Left lobe of liver (tissue), 2 donors: Measurements from ENCODE around the gene KCNAB2. TPM values are rescaled to one million over a fixed set of nuclear protein-coding genes. Genes with fewer than 3 reads are reported as not detected.
"Not testable (repeated sequence)": the region's sequence is repeated elsewhere in the genome, so short reads cannot be mapped to it uniquely, and the experiment has no call there.

Experiments used
- ATAC-seq: fragments of 200-7000 bp; cut with Tn5 transposase; one replicate; pipeline ENCODE4 v1.9.1; 2020; ENCODE audit warnings: mild to moderate bottlenecking, moderate library complexity
- DNase-seq: peaks from one replicate; pipeline ENCODE4 v3.0.0-alpha.2; 2020; ENCODE audit warnings: low spot score
- total RNA-seq: library from RNA; stranded (reverse); gene quantifications from one replicate; pipeline ENCODE4 v1.2.1, GENCODE V29; 2021
- donor health status: DM: no; HTN: no; CAD: no; lungs with moderate emphysema.
- donor health status: DM: no; HTN: yes; CAD: no.

The KCNAB2 gene
- total RNA-seq, 1 donor from 2014 or later = 6.9 TPM

DNA sequence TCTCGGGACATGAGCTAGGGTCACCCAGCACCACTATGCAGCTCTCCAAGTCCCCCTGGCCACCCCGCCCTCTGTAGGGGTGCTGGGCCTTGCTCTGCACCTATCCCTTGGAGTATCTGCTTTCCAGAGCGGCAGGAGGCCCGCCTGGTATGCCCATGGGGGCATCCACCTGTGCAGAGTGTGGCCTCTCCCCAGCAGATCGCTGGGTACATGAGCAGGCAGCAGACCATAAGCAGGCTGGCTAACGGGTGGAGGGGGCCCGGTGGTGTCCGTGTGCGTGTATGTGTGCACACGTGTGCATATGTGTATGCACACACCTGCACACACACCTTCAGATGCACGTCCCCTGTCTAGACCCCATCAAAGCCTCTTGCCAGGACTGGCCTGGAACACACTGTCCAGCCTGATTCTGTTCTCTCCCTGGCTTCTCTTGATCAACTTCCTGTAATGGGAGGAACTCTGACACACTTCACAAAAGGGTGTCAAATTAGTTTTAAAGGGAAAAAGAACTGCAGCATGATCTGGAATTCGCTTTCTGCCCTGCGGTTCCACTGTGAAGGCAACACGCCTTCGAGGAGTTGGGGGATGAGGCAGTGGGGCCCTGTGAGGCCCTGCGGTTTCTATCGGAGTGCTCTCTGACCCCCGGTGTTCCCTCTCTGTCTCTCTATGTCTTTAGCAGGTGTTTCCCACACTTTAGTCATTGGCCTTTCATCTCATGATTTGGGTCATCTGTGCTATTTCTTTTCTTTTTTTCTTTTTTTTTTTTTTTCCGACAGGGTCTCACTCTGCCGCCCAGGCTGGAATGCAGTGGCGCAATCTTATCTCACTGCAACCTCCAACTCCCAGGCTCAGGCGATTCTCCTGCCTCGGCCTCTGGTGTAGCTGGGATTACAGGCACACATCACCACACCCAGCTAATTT is 36.3 kb upstream of the KCNAB2 start:
- DNase-seq (no peak), ATAC-seq (peak; percentile 19)

DNA sequence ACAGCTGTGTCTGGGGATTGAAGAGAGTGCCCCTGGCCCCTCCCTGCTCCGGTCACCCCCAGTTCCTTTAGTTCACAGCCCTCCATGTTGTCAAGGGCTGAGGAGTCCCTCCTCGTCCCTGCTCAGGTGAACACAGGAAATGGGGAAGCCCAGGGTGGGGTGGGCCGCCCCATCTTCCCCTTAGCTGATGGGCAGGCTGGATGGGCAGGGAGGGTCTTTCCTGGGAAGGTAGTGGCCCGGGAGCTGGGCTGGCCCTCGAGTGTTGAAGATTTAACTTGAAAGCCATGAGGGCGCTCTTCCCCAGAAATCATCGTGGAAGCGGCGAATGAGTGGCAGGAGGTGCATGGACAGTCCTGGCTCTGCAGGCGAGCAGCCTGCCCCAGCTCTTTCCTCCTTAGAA is 35.1 kb upstream of the KCNAB2 start:
- ATAC-seq = no peak
- DNase-seq = no peak

DNA sequence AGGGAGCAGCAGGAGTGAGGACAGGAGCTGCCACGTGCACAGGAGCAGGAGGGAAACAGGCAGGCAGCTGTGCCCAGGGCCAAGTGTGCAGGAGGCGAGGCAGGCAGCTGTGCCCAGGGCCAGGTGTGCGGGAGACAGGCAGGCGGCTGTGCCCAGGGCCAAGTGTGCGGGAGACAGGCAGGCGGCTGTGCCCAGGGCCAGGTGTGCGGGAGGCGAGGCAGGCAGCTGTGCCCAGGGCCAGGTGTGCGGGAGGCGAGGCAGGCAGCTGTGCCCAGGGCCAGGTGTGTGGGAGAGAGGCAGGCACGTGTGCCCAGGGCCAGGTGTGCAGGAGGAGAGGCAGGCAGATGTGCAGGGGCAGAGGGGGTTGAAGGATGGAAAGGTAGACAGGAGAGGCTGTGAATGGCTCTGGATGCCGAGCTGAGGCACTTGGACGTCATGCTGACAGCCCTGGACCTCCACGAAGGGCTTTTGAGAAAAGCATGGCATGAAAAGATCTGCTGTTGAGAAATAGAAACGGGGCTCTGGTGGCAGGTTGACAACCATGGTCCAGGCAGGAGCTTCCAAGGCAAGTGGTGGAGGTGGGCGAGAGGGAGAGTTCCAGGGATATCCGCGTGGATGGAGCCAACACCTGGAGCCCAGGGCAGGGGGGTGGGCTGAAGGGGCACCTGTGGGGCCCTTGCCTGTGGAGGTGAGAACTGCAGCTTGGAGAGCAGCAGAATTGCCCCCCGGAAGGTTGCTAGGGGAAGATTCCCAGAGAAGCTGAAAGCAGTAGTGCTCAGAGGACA is 34.3 kb upstream of the KCNAB2 start:
- no peak for DNase-seq
- no peak for ATAC-seq

DNA sequence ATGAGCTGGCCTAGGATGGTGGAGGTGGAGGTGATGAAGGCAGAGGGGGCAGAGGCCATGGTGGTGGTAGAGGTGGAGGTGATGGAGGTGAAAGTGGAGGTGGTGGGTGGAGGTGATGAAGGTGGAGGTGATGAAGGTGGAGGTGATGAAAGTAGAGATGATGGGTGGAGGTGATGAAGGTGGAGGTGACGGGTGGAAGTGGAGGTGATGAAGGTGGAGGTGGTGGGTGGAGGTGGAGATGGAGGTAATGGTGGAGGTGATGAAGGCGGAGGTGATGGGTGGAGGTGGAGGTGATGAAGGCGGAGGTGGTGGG is 33.8 kb upstream of the KCNAB2 start:
- ATAC-seq (no peak), DNase-seq (no peak)

DNA sequence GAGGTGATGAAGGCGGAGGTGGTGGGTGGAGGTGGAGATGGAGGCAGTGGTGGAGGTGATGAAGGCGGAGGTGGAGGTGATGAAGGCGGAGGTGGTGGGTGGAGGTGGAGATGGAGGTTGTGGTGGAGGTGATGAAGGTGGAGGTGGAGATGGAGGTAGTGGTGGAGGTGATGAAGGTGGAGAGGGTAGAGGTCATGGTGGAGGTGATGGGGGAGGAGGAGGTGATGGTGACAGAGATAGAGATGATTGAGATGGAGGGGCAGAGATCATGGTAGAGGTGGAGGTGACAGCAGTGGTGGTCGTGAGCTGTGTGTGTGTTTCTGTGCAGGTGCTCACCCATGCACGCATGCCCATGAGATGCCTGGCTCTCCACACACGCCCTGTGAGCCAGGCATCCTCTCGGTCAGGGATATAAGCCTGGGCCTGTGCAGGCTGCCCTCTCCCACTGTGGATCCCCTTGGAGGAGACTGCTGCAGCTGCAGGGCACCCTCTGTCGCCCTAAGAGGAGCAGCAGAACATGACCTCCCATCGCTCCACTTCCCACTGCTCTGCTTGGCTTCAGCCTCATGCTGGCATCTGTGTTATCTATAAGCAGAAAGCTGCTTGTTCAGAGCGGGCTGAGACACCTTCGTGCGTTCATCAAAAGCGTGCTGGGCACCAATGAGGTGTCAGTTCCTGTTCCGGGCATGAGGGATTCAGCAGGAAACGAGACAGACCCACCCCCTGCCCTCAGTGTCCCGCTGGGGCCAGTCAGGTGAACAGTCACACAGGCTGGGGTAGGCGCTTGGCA is 33.0 kb upstream of the KCNAB2 start:
- DNase-seq (no peak), ATAC-seq (no peak)

DNA sequence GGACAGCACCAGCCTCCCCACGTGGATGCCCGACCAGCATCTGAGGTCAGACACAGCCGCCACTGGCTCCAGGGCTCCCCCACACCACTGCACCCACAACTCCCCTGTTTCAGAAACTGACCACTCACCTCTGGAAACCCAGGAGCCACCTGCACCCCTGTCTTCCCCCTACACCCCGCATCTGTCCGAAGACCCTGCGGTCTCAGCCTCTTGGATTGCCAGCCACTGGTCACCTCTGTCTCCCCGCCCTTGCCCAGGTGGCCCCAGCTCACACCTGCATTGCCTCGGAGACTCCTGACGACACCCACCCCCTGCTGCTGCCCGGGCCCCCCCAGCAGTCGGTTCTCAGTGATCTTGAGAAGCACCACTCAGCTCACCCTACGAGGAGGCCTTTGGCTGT is 32.2 kb upstream of the KCNAB2 start:
- ATAC-seq = no peak
- DNase-seq = no peak

DNA sequence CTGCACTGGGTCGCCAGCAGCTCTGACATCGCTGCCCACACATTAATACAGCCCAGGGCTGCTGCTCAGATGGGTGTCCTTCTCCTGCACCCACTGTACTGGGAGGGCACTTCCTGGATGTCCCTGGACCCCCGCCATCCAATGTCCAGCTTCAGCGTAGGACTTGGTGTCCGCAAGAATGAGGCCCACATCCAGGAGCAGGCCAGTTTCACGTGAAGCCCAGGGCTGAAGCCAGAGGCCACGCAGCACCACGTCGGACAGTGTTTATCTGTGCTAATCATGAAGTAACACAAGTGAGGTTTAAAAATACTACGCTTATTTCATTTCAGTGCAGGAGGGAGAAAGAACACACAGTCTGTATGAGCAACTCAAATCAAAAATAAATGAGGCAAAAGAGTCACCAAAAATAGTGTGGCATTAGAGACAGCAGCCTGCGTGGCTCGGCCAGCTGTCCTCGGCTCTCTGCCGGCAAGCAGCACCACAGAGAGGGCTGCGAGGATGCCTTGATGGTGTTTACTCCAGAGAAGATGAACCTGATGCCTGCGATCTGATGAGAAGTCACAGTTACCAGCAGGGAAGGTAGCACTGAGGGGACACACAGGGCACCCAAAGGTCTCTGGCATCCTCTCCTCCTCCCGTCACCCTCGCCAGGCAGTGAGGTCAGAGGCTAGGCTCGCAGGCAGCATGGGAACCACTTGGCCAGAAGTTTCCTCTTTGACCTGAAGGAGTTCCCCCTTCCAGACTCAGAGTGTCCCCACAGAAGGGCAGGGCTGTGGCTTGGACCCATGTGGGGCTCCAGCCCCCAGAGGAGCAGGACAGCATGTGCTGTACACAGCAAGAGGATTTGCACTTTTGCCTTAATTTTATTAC is 31.3 kb upstream of the KCNAB2 start:
- no peak for DNase-seq
- ATAC-seq = peak; percentile 58

DNA sequence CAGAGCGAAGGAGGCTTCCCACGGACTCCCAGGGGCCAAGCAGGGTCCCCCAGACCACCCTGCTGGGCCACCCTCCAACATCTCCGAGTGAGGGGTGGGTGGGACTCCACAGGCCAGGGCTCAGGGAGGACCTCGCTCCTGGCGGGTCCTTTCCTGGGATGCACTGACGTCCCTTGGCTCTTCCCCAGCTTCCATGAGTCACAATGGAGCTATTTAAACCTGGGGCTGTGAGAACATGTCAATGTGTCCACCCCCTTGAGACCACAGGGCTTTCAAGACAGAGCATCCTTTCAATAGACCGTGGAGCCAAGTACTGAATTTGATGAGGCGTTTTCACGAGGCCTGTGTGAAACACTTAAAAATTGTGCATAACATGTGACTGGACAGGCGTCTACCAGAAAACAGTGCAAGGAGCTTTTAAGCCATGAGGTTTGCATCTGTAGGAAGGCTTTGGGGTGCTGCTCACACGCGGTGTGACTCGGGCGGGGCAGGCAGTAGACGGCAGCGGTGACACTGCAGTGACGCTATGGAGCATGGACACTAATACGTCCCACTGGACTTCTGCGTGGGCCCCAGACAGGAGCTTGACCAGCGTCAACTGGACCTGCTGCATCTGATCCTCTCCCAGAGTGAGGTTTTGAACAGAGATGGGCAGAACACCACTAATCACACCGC is 29.4 kb upstream of the KCNAB2 start:
- ATAC-seq (no peak), DNase-seq (no peak)

DNA sequence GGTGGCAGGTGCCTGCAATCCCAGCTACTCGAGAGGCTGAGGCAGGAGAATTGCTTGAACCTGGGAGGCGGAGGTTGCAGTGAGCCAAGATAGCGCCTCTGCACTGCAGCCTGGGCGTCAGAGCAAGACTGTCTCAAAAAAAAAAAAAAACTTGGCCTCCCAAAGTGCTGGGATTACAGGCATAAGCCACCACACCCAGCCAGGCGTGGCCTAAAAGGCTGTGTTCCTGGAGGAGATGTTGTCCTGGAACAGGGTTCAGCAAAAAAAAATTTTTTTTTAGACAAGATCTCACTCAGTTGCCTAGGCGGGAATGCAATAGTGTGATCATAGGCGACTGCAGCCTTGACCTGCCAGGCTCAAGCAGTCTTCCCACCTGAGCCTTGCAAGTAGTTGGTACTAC is 28.0 kb upstream of the KCNAB2 start:
- DNase-seq, ATAC-seq: not testable (repeated sequence)

DNA sequence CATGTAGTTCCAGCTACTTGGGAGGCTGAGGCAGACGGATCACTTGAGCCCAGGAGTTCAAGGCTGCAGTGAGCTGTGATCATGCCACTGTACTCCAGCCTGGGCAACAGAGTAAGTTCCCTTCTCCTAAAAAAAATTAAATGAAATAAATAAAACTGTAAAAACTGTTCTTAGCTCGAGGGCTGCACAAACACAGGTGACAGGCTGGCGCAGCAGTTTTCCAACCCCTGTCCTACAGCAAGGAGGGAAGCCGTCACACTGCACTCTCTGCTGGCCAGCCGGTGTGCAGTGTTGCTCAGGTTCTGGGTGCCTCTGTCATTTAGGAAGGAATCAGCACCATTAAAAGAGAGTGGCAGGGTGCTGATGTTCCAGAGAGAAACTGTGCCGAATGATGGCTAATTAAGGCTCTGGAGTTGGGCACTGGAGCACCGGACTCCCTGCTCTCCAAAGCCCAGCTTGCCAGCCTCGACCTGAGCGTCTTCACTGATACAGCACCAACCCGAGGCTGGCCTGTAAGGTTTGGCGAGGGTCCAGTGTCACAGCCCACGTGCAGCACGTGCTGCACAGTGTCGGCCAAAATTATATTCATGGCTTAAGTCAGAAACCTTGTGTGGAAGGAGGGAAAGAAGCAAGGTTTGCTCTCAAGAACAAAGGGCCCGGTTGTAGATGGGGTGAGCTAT is 26.4 kb upstream of the KCNAB2 start:
- ATAC-seq (no peak), DNase-seq (no peak)

DNA sequence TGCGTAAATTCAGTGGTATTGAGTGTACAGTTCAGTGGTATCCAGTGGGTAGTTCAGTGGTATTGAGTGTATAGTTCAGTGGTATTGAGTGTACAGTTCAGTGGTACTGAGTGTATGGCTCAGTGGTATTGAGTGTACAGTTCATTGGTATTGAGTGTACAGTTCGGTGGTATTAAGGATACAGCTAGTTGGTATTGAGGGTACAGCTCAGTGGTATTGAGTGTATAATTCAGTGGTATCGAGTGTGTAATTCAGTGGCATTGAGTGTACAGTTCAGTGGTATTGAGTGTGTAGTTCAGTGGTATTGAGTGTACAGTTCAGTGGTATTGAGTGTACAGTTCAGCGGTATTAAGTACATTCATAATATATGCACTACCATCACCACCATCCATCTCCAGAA is 23.5 kb upstream of the KCNAB2 start:
- no peak for ATAC-seq
- DNase-seq = no peak

DNA sequence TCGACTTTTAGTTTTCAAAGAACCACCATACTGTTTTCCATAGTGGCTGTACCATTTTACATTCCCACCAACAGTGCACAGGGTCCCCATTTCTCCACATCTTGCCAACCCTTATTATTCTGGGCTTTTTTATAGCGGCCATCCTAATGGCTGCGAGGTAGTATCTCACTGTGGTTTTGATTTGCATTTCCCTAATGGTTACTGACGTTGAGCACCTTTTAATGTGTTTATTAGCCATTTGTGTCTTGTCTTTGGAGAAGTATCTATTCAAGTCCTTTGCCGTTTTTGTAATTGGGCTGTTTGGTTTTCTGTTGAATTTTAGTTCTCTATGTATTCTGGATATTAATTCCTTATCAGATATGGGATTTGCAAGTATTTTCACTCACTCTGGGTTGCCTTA is 22.3 kb upstream of the KCNAB2 start:
- ATAC-seq = no peak

DNA sequence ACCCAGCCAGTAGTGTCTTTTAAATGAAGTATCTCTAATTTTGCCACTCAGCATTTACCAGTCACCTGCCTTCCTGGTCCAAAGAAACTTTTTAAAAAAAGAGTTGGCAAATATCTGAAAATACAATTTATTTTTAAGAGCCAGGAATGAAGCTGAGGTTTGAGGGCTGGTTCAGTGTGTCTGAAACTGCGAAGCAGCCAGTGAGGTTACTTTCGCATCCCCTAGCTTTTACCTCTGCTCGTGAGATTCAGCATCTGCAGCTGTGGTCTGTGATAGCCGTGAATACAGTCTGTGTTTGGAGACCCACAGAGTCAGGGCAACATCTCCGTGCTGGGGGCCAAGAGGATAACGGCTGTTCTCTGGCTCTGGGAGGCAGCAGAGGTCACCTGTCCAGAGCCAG is 21.3 kb upstream of the KCNAB2 start:
- no peak for ATAC-seq
- no peak for DNase-seq

More for the DNA sequence above, 22.3 kb upstream of the KCNAB2 start:
- no peak for DNase-seq

DNA sequence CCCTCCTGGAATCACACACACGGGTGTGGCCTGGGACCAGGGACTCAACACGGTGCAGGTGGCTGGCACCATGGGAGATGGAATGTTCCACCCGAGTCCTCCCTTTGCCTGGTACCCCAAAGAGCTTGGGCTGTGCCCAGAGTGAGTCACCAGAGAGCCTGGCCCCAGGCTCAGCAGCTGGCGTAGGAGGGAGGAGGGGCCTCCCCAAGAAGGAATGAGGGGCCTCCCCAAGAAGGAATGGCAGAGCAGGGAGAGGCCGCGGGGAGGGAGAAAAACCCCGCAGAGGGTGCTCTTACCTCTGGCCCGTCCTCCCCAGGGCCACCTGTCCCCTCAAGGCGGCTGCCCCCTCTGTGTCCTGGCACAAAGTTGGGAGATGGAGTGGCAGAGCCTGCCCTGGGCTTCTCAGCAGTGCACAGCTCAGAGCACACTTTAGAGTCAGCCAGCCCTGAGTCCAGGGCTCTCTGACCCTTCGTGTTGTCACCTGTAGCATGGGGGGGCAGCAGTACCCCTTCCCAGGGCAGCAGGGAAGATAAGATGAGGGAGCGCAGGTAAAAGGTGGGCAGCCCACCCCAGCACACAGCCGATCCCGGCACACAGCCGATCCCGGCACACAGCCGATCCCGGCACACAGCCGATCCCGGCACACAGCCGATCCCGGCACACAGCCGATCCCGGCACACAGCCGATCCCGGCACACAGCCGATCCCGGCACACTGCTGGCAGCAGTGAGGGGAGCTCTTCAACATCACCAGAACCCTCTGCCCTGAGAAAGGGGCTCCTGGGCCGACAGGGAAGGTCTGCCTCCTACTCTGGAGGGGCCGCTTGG is 20.2 kb upstream of the KCNAB2 start:
- no peak for ATAC-seq

DNA sequence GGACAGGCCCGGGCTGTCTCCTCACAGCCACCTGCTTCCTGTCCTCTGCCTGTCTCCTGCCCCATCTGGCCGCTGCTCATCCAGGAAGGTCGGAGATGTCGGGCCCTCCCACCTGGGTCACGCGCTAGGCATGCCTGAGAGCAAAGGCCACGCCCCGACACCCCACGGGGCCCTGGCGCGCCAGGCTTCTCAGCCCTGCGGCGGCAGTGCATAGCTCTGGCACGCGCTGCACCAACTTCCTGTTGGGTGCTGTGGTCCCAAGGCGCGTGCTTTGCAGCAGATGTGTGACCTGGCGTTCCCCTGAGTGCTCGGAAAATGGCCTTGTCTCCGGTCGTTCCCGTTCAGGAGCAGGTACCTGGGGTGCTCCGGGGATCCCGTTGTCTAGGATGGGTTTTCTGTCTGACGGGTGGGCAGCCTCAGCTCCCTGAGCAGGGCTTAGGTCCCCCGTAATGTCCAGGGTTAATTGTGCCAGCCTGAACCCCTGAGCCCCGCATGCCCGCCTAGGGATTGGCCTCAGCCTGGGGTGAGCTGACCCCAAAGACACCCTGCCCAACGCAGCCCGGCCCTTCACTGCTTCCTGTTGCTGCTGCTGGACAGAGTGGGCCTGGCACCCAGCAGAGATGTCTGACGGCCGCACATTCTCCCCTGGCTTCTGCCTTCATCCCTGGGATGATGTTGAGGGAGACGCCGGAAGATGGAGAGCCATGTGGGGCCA is 19.4 kb upstream of the KCNAB2 start:
- DNase-seq (peak; percentile 75), ATAC-seq (peak; percentile 79)

More for the DNA sequence above, 20.2 kb upstream of the KCNAB2 start:
- no peak for DNase-seq

DNA sequence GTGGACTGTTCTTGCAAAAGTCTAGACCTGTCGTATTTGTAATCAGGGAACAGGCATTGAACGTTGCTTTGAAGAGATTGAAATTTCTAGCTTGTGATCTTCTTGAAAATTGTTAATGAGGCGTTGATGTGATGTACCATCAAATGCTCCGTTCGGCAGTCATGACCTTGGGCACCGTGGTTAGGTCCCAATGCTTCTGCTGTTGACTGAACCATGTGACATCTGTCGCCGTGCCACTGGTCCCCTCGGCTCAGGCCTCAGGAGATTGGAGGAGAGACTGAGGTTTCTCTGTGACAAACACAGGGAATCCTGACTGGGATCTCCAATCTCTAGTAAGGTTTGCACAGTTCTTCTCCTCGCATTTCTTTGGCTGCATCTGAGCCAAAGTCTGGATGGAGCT is 18.1 kb upstream of the KCNAB2 start:
- DNase-seq = no peak
- ATAC-seq = no peak

DNA sequence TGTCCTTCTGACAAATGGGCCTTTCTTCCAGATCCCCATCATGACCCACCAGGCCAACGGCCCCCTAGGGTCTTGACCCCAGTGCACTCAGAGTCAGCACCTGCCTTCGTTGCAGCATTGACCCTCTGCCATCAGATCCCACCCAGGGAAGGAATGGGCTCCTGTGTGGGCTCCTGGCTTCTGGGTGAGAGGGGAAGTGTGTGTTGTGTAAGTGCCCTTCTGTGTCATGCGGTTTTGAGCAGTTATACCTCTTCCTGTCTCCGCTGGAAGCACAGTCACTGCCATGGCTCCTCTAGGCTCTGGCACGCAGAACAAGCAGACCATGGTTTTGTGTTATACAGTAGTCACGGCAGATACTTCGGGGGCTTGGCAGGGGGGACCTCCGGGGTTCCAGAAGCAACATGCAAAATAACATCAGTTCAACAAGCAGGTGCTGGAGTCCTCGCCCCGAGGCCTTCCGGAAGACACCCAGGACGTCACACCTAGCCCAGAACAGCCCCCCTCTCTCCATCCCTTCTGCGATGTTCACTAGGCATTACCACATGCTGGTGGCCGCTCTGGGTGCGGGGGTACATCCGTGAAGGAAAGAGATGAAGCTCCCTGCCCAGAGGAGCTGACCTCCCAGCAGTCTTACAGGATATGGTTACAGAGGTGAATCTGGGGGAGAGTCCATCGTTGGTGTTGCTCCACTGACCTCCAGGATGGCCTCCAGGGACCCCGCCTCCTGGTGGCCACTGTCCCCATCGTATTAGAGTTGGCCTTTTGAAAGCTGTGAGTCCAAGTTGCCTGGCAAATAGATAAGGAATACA is 17.4 kb upstream of the KCNAB2 start:
- ATAC-seq = peak; percentile 41
- no peak for DNase-seq
